SK-N-SH treated with all-trans-retinoic acid at 6 μM for 48 hours (cell line): ENCODE data around the gene DAB2.
A peak's percentile ranks its signal among the peaks of the same experiment; 100 is the strongest.

ENCODE experiments used
- ATAC-seq: fragments of 200-7000 bp; cut with Tn5 transposase; 3 replicates; pipeline ENCODE4 v1.9.1; 2020; ENCODE audit warnings: mild to moderate bottlenecking, moderate library complexity
- ARNTL ChIP-seq: fragments of 450-650 bp; formaldehyde crosslinking; IDR thresholded peaks from 2 replicates; pipeline ENCODE4 v1.5.0; 2020; ENCODE audit warnings: low read depth, mild to moderate bottlenecking, moderate library complexity, borderline replicate concordance
- BACH2 ChIP-seq: fragments of 250-450 bp; sonication (Bioruptor Pico); IDR thresholded peaks from 2 replicates; pipeline ENCODE4 v1.9.0; 2021; ENCODE audit warnings: mild to moderate bottlenecking, borderline replicate concordance
- CSDC2 ChIP-seq: fragments of 250-450 bp; sonication (Bioruptor Pico); IDR thresholded peaks from 2 replicates; pipeline ENCODE4 v1.5.0; 2020; ENCODE audit warnings: mild to moderate bottlenecking, moderate library complexity
- ESRRG ChIP-seq: fragments of 250-450 bp; sonication (Bioruptor Pico); IDR thresholded peaks from 2 replicates; pipeline ENCODE4 v1.6.1; 2021; ENCODE audit warnings: mild to moderate bottlenecking
- ISL1 ChIP-seq: fragments of 250-450 bp; sonication (Bioruptor Pico); IDR thresholded peaks from 2 replicates; pipeline ENCODE4 v2.1.2; 2022; ENCODE audit warnings: mild to moderate bottlenecking, moderate library complexity
- OSR1 ChIP-seq: fragments of 250-450 bp; sonication (Bioruptor Pico); IDR thresholded peaks from 2 replicates; pipeline ENCODE4 v1.8.0; 2022; ENCODE audit warnings: moderate library complexity, mild to moderate bottlenecking, inconsistent platforms
- PPARA ChIP-seq: fragments of 250-450 bp; sonication (Bioruptor Pico); IDR thresholded peaks from 2 replicates; pipeline ENCODE4 v1.5.0; 2020; ENCODE audit warnings: mild to moderate bottlenecking, borderline replicate concordance
- RARB ChIP-seq: fragments of 250-450 bp; sonication (Bioruptor Pico); IDR thresholded peaks from 2 replicates; pipeline ENCODE4 v1.8.0; 2021; ENCODE audit warnings: mild to moderate bottlenecking, moderate library complexity
- SNAI2 ChIP-seq: fragments of 250-450 bp; sonication (Bioruptor Pico); IDR thresholded peaks from 2 replicates; pipeline ENCODE4 v1.5.0; 2020; ENCODE audit warnings: mild to moderate bottlenecking, moderate library complexity
- TCF4 ChIP-seq: fragments of 250-450 bp; sonication (Bioruptor Pico); IDR thresholded peaks from 2 replicates; pipeline ENCODE4 v1.8.0; 2021; ENCODE audit warnings: mild to moderate bottlenecking, moderate library complexity, borderline replicate concordance
- TOX ChIP-seq: fragments of 250-450 bp; sonication (Bioruptor Pico); IDR thresholded peaks from 2 replicates; pipeline ENCODE4 v1.8.0; 2021; ENCODE audit warnings: mild to moderate bottlenecking, moderate library complexity, borderline replicate concordance
- ZC3H10 ChIP-seq: fragments of 250-450 bp; sonication (Bioruptor Pico); IDR thresholded peaks from 2 replicates; pipeline ENCODE4 v1.5.1; 2021; ENCODE audit warnings: mild to moderate bottlenecking, moderate library complexity
- ZFP3 ChIP-seq: fragments of 250-450 bp; sonication (Bioruptor Pico); IDR thresholded peaks from 2 replicates; pipeline ENCODE4 v1.5.0; 2020; ENCODE audit warnings: mild to moderate bottlenecking, moderate library complexity
- ZFP30 ChIP-seq: fragments of 450-650 bp; formaldehyde crosslinking; IDR thresholded peaks from 2 replicates; pipeline ENCODE4 v1.5.0; 2022; ENCODE audit warnings: mild to moderate bottlenecking, moderate library complexity
- ZNF565 ChIP-seq: fragments of 450-650 bp; formaldehyde crosslinking; conservative IDR thresholded peaks from 2 replicates; pipeline ENCODE4 v1.5.0; 2020; ENCODE audit warnings: low read depth, mild to moderate bottlenecking, moderate library complexity
- ZNF8 ChIP-seq: fragments of 450-650 bp; formaldehyde crosslinking; IDR thresholded peaks from 2 replicates; pipeline ENCODE4 v1.5.0; 2020; ENCODE audit warnings: mild to moderate bottlenecking, moderate library complexity
- TF ChIP-seq, protein P1 (sequence below): fragments of 250-450 bp; sonication (Bioruptor Pico); IDR thresholded peaks from 2 replicates; pipeline ENCODE4 v1.8.0; 2021; ENCODE audit warnings: low read depth, mild to moderate bottlenecking, moderate library complexity, borderline replicate concordance
- TF ChIP-seq, protein P2 (sequence below): fragments of 250-450 bp; sonication (Bioruptor Pico); IDR thresholded peaks from 2 replicates; pipeline ENCODE4 v1.5.1; 2020; ENCODE audit warnings: low read depth, mild to moderate bottlenecking, moderate library complexity
- TF ChIP-seq, protein P3 (sequence below): fragments of 250-450 bp; sonication (Bioruptor Pico); IDR thresholded peaks from 2 replicates; pipeline ENCODE4 v1.8.0; 2020; ENCODE audit warnings: mild to moderate bottlenecking, moderate library complexity, borderline replicate concordance
- TF ChIP-seq, protein P4 (sequence below): fragments of 250-450 bp; sonication (Bioruptor Pico); IDR thresholded peaks from 2 replicates; pipeline ENCODE4 v1.5.0; 2020; ENCODE audit warnings: mild to moderate bottlenecking, moderate library complexity
- TF ChIP-seq, protein P5 (sequence below): fragments of 250-450 bp; sonication (Bioruptor Pico); IDR thresholded peaks from 2 replicates; pipeline ENCODE4 v1.5.1; 2021; ENCODE audit warnings: mild to moderate bottlenecking, moderate library complexity

Gene DAB2

DNA sequence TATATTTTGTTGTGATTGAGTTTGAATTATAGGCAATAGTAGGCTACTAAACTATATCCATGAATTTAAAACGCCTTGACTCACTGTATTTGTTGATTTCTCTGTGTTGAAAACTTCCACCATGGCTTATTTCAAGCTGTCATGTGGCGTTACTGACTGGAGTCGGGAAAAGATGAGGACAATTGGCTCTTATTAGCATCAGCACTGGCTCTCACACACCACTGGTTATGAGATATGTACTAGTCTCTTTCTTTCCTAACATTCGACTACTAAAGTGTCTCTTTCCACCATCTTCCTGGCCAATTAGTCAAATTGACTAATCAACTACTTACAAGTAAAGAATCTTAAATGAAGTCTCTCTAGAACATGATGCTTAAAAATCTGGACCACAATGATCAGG lies 9.1 kb upstream of the DAB2 start:
- TF ChIP-seq PPARA (CRISPR knock-in tag) (no peak), ISL1 (CRISPR knock-in tag) (no peak), ZFP3 (CRISPR knock-in tag) (no peak), ZFP30 (no peak), OSR1 (CRISPR knock-in tag) (no peak), ESRRG (CRISPR knock-in tag) (no peak), ZC3H10 (no peak), BACH2 (CRISPR knock-in tag) (no peak), TCF4 (CRISPR knock-in tag) (no peak), TOX (no peak), ZNF565 (CRISPR knock-in tag) (no peak)
- TF ChIP-seq, protein P1, sequence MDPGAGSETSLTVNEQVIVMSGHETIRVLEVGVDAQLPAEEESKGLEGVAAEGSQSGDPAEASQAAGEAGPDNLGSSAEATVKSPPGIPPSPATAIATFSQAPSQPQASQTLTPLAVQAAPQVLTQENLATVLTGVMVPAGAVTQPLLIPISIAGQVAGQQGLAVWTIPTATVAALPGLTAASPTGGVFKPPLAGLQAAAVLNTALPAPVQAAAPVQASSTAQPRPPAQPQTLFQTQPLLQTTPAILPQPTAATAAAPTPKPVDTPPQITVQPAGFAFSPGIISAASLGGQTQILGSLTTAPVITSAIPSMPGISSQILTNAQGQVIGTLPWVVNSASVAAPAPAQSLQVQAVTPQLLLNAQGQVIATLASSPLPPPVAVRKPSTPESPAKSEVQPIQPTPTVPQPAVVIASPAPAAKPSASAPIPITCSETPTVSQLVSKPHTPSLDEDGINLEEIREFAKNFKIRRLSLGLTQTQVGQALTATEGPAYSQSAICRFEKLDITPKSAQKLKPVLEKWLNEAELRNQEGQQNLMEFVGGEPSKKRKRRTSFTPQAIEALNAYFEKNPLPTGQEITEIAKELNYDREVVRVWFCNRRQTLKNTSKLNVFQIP (CRISPR knock-in tag): no peak
- TF ChIP-seq, protein P2, sequence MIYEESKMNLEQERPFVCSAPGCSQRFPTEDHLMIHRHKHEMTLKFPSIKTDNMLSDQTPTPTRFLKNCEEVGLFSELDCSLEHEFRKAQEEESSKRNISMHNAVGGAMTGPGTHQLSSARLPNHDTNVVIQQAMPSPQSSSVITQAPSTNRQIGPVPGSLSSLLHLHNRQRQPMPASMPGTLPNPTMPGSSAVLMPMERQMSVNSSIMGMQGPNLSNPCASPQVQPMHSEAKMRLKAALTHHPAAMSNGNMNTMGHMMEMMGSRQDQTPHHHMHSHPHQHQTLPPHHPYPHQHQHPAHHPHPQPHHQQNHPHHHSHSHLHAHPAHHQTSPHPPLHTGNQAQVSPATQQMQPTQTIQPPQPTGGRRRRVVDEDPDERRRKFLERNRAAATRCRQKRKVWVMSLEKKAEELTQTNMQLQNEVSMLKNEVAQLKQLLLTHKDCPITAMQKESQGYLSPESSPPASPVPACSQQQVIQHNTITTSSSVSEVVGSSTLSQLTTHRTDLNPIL (CRISPR knock-in tag): no peak
- TF ChIP-seq, protein P3, sequence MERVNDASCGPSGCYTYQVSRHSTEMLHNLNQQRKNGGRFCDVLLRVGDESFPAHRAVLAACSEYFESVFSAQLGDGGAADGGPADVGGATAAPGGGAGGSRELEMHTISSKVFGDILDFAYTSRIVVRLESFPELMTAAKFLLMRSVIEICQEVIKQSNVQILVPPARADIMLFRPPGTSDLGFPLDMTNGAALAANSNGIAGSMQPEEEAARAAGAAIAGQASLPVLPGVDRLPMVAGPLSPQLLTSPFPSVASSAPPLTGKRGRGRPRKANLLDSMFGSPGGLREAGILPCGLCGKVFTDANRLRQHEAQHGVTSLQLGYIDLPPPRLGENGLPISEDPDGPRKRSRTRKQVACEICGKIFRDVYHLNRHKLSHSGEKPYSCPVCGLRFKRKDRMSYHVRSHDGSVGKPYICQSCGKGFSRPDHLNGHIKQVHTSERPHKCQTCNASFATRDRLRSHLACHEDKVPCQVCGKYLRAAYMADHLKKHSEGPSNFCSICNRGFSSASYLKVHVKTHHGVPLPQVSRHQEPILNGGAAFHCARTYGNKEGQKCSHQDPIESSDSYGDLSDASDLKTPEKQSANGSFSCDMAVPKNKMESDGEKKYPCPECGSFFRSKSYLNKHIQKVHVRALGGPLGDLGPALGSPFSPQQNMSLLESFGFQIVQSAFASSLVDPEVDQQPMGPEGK: no peak
- TF ChIP-seq, protein P4, sequence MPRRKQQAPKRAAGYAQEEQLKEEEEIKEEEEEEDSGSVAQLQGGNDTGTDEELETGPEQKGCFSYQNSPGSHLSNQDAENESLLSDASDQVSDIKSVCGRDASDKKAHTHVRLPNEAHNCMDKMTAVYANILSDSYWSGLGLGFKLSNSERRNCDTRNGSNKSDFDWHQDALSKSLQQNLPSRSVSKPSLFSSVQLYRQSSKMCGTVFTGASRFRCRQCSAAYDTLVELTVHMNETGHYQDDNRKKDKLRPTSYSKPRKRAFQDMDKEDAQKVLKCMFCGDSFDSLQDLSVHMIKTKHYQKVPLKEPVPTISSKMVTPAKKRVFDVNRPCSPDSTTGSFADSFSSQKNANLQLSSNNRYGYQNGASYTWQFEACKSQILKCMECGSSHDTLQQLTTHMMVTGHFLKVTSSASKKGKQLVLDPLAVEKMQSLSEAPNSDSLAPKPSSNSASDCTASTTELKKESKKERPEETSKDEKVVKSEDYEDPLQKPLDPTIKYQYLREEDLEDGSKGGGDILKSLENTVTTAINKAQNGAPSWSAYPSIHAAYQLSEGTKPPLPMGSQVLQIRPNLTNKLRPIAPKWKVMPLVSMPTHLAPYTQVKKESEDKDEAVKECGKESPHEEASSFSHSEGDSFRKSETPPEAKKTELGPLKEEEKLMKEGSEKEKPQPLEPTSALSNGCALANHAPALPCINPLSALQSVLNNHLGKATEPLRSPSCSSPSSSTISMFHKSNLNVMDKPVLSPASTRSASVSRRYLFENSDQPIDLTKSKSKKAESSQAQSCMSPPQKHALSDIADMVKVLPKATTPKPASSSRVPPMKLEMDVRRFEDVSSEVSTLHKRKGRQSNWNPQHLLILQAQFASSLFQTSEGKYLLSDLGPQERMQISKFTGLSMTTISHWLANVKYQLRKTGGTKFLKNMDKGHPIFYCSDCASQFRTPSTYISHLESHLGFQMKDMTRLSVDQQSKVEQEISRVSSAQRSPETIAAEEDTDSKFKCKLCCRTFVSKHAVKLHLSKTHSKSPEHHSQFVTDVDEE (CRISPR knock-in tag): no peak
- ATAC-seq: no peak

DNA sequence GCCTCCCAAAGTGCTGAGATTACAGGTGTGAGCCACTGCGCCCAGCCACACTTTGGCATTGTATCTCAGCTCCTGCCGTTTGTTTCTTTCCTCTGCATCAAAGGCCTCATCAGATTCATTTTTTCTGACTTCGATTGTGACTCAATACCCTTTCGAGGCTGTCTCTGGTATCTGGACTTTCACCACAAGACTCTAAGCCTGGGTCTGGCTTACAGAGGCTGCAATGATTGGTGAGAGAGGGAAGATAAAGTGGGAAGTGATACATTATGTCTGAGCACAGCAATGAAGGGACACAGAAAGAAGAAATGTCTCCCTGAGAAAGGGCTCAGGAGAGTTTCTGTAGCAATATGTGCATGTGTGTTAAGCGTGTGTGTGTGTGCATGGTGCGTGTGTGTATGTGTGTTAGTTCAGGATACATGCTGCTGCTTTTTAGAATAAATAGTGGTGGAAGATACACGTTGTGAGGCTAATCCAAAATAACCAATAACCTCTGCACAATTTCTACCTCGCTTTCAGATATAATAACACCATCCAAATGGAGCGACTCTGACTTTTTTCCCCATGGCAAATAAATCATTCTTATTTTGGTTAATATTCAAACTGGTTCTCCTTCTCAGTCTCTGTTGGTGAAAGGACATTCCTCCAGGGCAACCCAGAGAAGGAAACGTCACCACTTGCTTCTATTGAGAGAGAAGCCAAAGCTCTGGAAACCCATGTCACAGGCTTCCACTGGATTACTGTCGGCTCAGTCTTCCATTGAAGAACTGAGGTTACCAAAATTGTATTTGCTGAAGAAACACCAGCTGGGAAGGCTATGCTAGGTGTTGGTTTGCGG lies 8.1 kb upstream of the DAB2 start:
- TF ChIP-seq ISL1 (CRISPR knock-in tag) (no peak), ZFP30 (no peak), SNAI2 (CRISPR knock-in tag) (no peak), ZNF8 (no peak), TCF4 (CRISPR knock-in tag) (no peak), ZC3H10 (no peak), BACH2 (CRISPR knock-in tag) (no peak), ESRRG (CRISPR knock-in tag) (no peak), ARNTL (no peak), ZNF565 (CRISPR knock-in tag) (no peak), TOX (no peak), ZFP3 (CRISPR knock-in tag) (no peak), OSR1 (CRISPR knock-in tag) (no peak), RARB (CRISPR knock-in tag) (no peak), PPARA (CRISPR knock-in tag) (no peak), CSDC2 (no peak)
- TF ChIP-seq, protein P3: no peak
- TF ChIP-seq, protein P1 (CRISPR knock-in tag): no peak
- TF ChIP-seq, protein P5, sequence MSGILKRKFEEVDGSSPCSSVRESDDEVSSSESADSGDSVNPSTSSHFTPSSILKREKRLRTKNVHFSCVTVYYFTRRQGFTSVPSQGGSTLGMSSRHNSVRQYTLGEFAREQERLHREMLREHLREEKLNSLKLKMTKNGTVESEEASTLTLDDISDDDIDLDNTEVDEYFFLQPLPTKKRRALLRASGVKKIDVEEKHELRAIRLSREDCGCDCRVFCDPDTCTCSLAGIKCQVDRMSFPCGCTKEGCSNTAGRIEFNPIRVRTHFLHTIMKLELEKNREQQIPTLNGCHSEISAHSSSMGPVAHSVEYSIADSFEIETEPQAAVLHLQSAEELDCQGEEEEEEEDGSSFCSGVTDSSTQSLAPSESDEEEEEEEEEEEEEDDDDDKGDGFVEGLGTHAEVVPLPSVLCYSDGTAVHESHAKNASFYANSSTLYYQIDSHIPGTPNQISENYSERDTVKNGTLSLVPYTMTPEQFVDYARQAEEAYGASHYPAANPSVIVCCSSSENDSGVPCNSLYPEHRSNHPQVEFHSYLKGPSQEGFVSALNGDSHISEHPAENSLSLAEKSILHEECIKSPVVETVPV (CRISPR knock-in tag): no peak
- TF ChIP-seq, protein P2 (CRISPR knock-in tag): no peak
- 0 out of 3 replicates have a peak, but pooled peaks have one; percentile 24 for ATAC-seq
